ENCODE measurements around the gene HRH1.
A peak's percentile ranks its signal among the peaks of the same experiment; 100 is the strongest.
"Not testable (repeated sequence)": the region's sequence is repeated elsewhere in the genome, so short reads cannot be mapped to it uniquely, and the experiment has no call there.

HRH1 gene

GRCh38 chr3:11238880-11239279, 84.6 kb downstream of the HRH1 start:
- no peak for DNase-seq (ENCODE audit: low spot score)

- no peak for DNase-seq (ENCODE audit: low spot score)
Observed at GRCh38 chr3:11239796-11240195, 85.5 kb downstream of the HRH1 start.

GRCh38 chr3:11240496-11240895, 86.2 kb downstream of the HRH1 start:
- DNase-seq (ENCODE audit: low spot score), result no peak

- DNase-seq (ENCODE audit: low spot score), result no peak
Observed at GRCh38 chr3:11244121-11244677, 89.9 kb downstream of the HRH1 start.

- DNase-seq (ENCODE audit: low spot score), result no peak
Observed at GRCh38 chr3:11245276-11245675, 91.0 kb downstream of the HRH1 start.

GRCh38 chr3:11245827-11246662, 91.8 kb downstream of the HRH1 start:
- no peak for DNase-seq (ENCODE audit: low spot score)

GRCh38 chr3:11246663-11246970, 92.3 kb downstream of the HRH1 start:
- DNase-seq (ENCODE audit: low spot score), result no peak

GRCh38 chr3:11247362-11247761, 93.1 kb downstream of the HRH1 start:
- no peak for DNase-seq (ENCODE audit: low spot score)

GRCh38 chr3:11248596-11248995, 94.3 kb downstream of the HRH1 start:
- no peak for DNase-seq (ENCODE audit: low spot score)

- DNase-seq (ENCODE audit: low spot score), result no peak
Observed at GRCh38 chr3:11250902-11251806, 96.9 kb downstream of the HRH1 start.

- DNase-seq (ENCODE audit: low spot score), result no peak
Observed at GRCh38 chr3:11251807-11252176, 97.5 kb downstream of the HRH1 start.

GRCh38 chr3:11254876-11255275, 100.6 kb downstream of the HRH1 start:
- DNase-seq (ENCODE audit: low spot score), result no peak

- not testable (repeated sequence) for DNase-seq (ENCODE audit: low spot score)
Observed at GRCh38 chr3:11255537-11255936, 101.2 kb downstream of the HRH1 start.

GRCh38 chr3:11258958-11259357, 104.7 kb downstream of the HRH1 start:
- no peak for DNase-seq (ENCODE audit: low spot score)

- no peak for DNase-seq (ENCODE audit: low spot score)
Observed at GRCh38 chr3:11260460-11260859, 106.2 kb downstream of the HRH1 start.

GRCh38 chr3:11269007-11269406, 114.7 kb downstream of the HRH1 start:
- no peak for DNase-seq (ENCODE audit: low spot score)

GRCh38 chr3:11271986-11272904, 118.0 kb downstream of the HRH1 start, which contains the start of gene ATG7:
TSS of gene ATG7 (plus strand) at chr3:11272397. CDS start at chr3:11298696, 26,299 bp downstream.
- DNase-seq (ENCODE audit: low spot score), result peak; percentile 97

- DNase-seq (ENCODE audit: low spot score), result no peak
Observed at GRCh38 chr3:11272906-11273574, 118.7 kb downstream of the HRH1 start.

GRCh38 chr3:11273891-11274291, 119.6 kb downstream of the HRH1 start:
- no peak for DNase-seq (ENCODE audit: low spot score)

GRCh38 chr3:11274566-11275142, 120.4 kb downstream of the HRH1 start:
- DNase-seq (ENCODE audit: low spot score), result no peak
